DOHH2 (cell line): Measurements from ENCODE around the gene MRPS30.

Experiments
- H3F3A ChIP-seq: fragments of 200-600 bp; sonication (generic), shearing (Covaris generic); 2 replicates; pipeline ENCODE4 v1.6.0; 2016; ENCODE audit warnings: antibody characterized with exemption, mild to moderate bottlenecking; ENCODE audit not compliant: control insufficient read depth, insufficient read depth
- H3K27ac ChIP-seq: fragments of 200-600 bp; sonication (generic); 2 replicates; pipeline ENCODE4 v1.5.1; 2014; ENCODE audit warnings: low read depth, mild to moderate bottlenecking, low read length, moderate library complexity
- H3K27me3 ChIP-seq: fragments of 200-600 bp; sonication (generic); 2 replicates; pipeline ENCODE4 v1.6.1; 2014; ENCODE audit warnings: mild to moderate bottlenecking, low read length, mixed read lengths; ENCODE audit not compliant: control insufficient read depth
- H3K36me3 ChIP-seq: fragments of 200-600 bp; sonication (generic); 2 replicates; pipeline ENCODE4 v1.6.1; 2014; ENCODE audit warnings: mild to moderate bottlenecking, low read length, moderate library complexity, mixed read lengths; ENCODE audit not compliant: control insufficient read depth
- H3K4me1 ChIP-seq: fragments of 200-600 bp; sonication (generic); 2 replicates; pipeline ENCODE4 v1.6.1; 2014; ENCODE audit warnings: mild to moderate bottlenecking, low read length, mixed read lengths; ENCODE audit not compliant: control insufficient read depth
- H3K4me2 ChIP-seq: fragments of 200-600 bp; sonication (generic); 2 replicates; pipeline ENCODE4 v1.6.0; 2014; ENCODE audit warnings: mild to moderate bottlenecking, low read length, moderate library complexity
- H3K4me3 ChIP-seq: fragments of 200-600 bp; sonication (generic); 2 replicates; pipeline ENCODE4 v1.5.1; 2014; ENCODE audit warnings: mild to moderate bottlenecking, low read length, mixed read lengths
- H3K79me2 ChIP-seq: fragments of 200-600 bp; sonication (generic); 2 replicates; pipeline ENCODE4 v1.6.1; 2014; ENCODE audit warnings: mild to moderate bottlenecking, low read length, mixed read lengths; ENCODE audit not compliant: control insufficient read depth
- H3K9me2 ChIP-seq: fragments of 200-600 bp; sonication (generic); replicated peaks from 2 replicates; pipeline ENCODE4 v1.6.1; 2014; ENCODE audit warnings: mild to moderate bottlenecking, low read length, mixed read lengths; ENCODE audit not compliant: control insufficient read depth
- H3K9me3 ChIP-seq: fragments of 200-600 bp; sonication (generic); 2 replicates; pipeline ENCODE4 v1.6.1; 2014; ENCODE audit warnings: antibody characterized with exemption, low read length, mixed read lengths; ENCODE audit not compliant: control insufficient read depth, insufficient read depth
- H4K20me1 ChIP-seq: fragments of 200-600 bp; sonication (generic); 2 replicates; pipeline ENCODE4 v1.6.0; 2014; ENCODE audit warnings: low read depth, mild to moderate bottlenecking, antibody characterized with exemption, low read length, moderate library complexity; ENCODE audit not compliant: control insufficient read depth, insufficient read depth
- CTCF ChIP-seq: fragments of 200-600 bp; sonication (generic); IDR thresholded peaks from one replicate; pipeline ENCODE4 v1.5.1; 2014; ENCODE audit warnings: antibody characterized with exemption, mild to moderate bottlenecking, low read depth, low read length; ENCODE audit not compliant: poor library complexity, severe bottlenecking
- EZH2phosphoT487 ChIP-seq: fragments of 200-600 bp; sonication (generic); IDR thresholded peaks from 2 replicates; pipeline ENCODE4 v1.6.1; 2017; ENCODE audit warnings: borderline replicate concordance, mild to moderate bottlenecking, antibody characterized with exemption, low read length, moderate library complexity, mixed read lengths

The MRPS30 gene

GRCh38 chr5:44794371-44794770 lies 14.4 kb upstream of the MRPS30 start:
- no peaks in the 10 kb centered on the region for H3K79me2 ChIP-seq

GRCh38 chr5:44795496-44795895 lies 13.3 kb upstream of the MRPS30 start:
- H3K9me2 ChIP-seq: no peaks in the 10 kb centered on the region
- no peak for TF ChIP-seq CTCF
- TF ChIP-seq EZH2phosphoT487: no peak

More at GRCh38 chr5:44794371-44794770, 14.4 kb upstream of the MRPS30 start:
- Histone ChIP-seq H3K9me3 (peaks cover 22% of the 10 kb centered on the region), H3K27me3 (no peaks in the 10 kb centered on the region), H4K20me1 (no peaks in the 10 kb centered on the region), H3K4me2 (no peak overlapping the region), H3K27ac (no peak overlapping the region), H3K4me1 (no peaks in the 10 kb centered on the region), H3K4me3 (no peak overlapping the region), H3K9me2 (no peaks in the 10 kb centered on the region), H3F3A (no peaks in the 10 kb centered on the region), H3K36me3 (no peaks in the 10 kb centered on the region)
- TF ChIP-seq EZH2phosphoT487 (no peak), CTCF (no peak)

GRCh38 chr5:44797841-44798240 lies 10.9 kb upstream of the MRPS30 start:
- TF ChIP-seq CTCF: no peak
- TF ChIP-seq EZH2phosphoT487: no peak
- H4K20me1 ChIP-seq: no peaks in the 10 kb centered on the region
- no peak overlapping the region for H3K4me2 ChIP-seq
- H3K27me3 ChIP-seq: no peaks in the 10 kb centered on the region
- H3K9me2 ChIP-seq: no peaks in the 10 kb centered on the region
- no peaks in the 10 kb centered on the region for H3K4me1 ChIP-seq
- H3K9me3 ChIP-seq: peaks cover 22% of the 10 kb centered on the region
- no peak overlapping the region for H3K27ac ChIP-seq
- H3K36me3 ChIP-seq: no peaks in the 10 kb centered on the region
- no peak overlapping the region for H3K4me3 ChIP-seq
- H3K79me2 ChIP-seq: no peaks in the 10 kb centered on the region
- no peaks in the 10 kb centered on the region for H3F3A ChIP-seq

More at GRCh38 chr5:44795496-44795895, 13.3 kb upstream of the MRPS30 start:
- Histone ChIP-seq H3K4me3 (no peak overlapping the region), H3K36me3 (no peaks in the 10 kb centered on the region), H3F3A (no peaks in the 10 kb centered on the region), H3K27me3 (no peaks in the 10 kb centered on the region), H3K9me3 (peaks cover 22% of the 10 kb centered on the region), H3K79me2 (no peaks in the 10 kb centered on the region), H3K27ac (no peak overlapping the region), H3K4me2 (no peak overlapping the region), H4K20me1 (no peaks in the 10 kb centered on the region), H3K4me1 (no peaks in the 10 kb centered on the region)
